Stomach smooth muscle (tissue), 2 donors: ENCODE data around the gene ING5.

Experiments used
- H3K27ac ChIP-seq: one replicate; pipeline ENCODE4 v1.7.0; 2013; ENCODE audit warnings: mild to moderate bottlenecking, low read length, inconsistent platforms
- H3K27me3 ChIP-seq, 2 donors: one replicate each; pipeline ENCODE4 v1.7.0; 2013; ENCODE audit warnings: low read length in 2 of 2; ENCODE audit not compliant: insufficient read depth in 2 of 2, control insufficient read depth in 1 of 2
- H3K36me3 ChIP-seq, 2 donors: one replicate each; pipeline ENCODE4 v1.7.0; 2013; ENCODE audit warnings: low read length in 2 of 2; ENCODE audit not compliant: control insufficient read depth in 2 of 2, insufficient read depth in 2 of 2
- H3K4me1 ChIP-seq: one replicate; pipeline ENCODE4 v1.7.0; 2013; ENCODE audit warnings: low read length; ENCODE audit not compliant: control insufficient read depth, insufficient read depth
- H3K4me3 ChIP-seq, 2 donors: one replicate each; pipeline ENCODE4 v1.7.0; 2013; ENCODE audit warnings: low read length in 2 of 2
- H3K9ac ChIP-seq, 2 donors: one replicate each; pipeline ENCODE4 v1.7.0; 2013; ENCODE audit warnings: low read length in 2 of 2, mild to moderate bottlenecking in 1 of 2
- H3K9me3 ChIP-seq, 2 donors: one replicate each; pipeline ENCODE4 v1.7.0; 2013; ENCODE audit warnings: low read length in 2 of 2; ENCODE audit not compliant: control insufficient read depth in 2 of 2
- donor health status: healthy.
- donor health status: Pancreatic carcinoma.

The ING5 gene

GRCh38 chr2:241770936-241771285 lies 69.1 kb downstream of the ING5 start:
- Histone ChIP-seq H3K36me3 (peaks cover 0 to 2% of the 10 kb centered on the region in 2 donors), H3K4me3 (no peak overlapping the region), H3K9ac (no peak overlapping the region), H3K27me3 (peaks cover 19 to 22% of the 10 kb centered on the region in 2 donors), H3K9me3 (no peaks in the 10 kb centered on the region), H3K27ac (no peak overlapping the region), H3K4me1 (peaks cover 7% of the 10 kb centered on the region)

- no peak overlapping the region for H3K27ac ChIP-seq
Measured at GRCh38 chr2:241771286-241772062, 69.6 kb downstream of the ING5 start.

GRCh38 chr2:241772063-241772499 lies 70.2 kb downstream of the ING5 start:
- Histone ChIP-seq H3K27ac (no peak overlapping the region), H3K36me3 (peaks cover 0 to 2% of the 10 kb centered on the region in 2 donors), H3K4me1 (peaks cover 7% of the 10 kb centered on the region), H3K27me3 (peaks cover 22 to 27% of the 10 kb centered on the region in 2 donors), H3K4me3 (no peak overlapping the region), H3K9ac (no peak overlapping the region), H3K9me3 (no peaks in the 10 kb centered on the region)

More at GRCh38 chr2:241771286-241772062, 69.6 kb downstream of the ING5 start:
- Histone ChIP-seq H3K9ac (no peak overlapping the region), H3K36me3 (peaks cover 0 to 2% of the 10 kb centered on the region in 2 donors), H3K9me3 (no peaks in the 10 kb centered on the region), H3K27me3 (peaks cover 22% of the 10 kb centered on the region in 2 donors), H3K4me3 (no peak overlapping the region), H3K4me1 (peaks cover 7% of the 10 kb centered on the region)

GRCh38 chr2:241773511-241774418 lies 71.9 kb downstream of the ING5 start:
- Histone ChIP-seq H3K9ac (no peak overlapping the region), H3K27ac (no peak overlapping the region), H3K9me3 (no peaks in the 10 kb centered on the region), H3K36me3 (no peaks in the 10 kb centered on the region), H3K4me3 (no peak overlapping the region), H3K4me1 (peaks cover 7% of the 10 kb centered on the region), H3K27me3 (peaks cover 22 to 27% of the 10 kb centered on the region in 2 donors)

- no peaks in the 10 kb centered on the region for H3K36me3 ChIP-seq
- peaks cover 7% of the 10 kb centered on the region for H3K4me1 ChIP-seq
- H3K9me3 ChIP-seq, result no peaks in the 10 kb centered on the region
- no peak overlapping the region for H3K4me3 ChIP-seq
- H3K27ac ChIP-seq, result no peak overlapping the region
- H3K9ac ChIP-seq, result no peak overlapping the region
- H3K27me3 ChIP-seq, result peaks cover 22 to 27% of the 10 kb centered on the region in 2 donors
Measured at GRCh38 chr2:241774419-241775222, 72.8 kb downstream of the ING5 start.

GRCh38 chr2:241775223-241776177 lies 73.7 kb downstream of the ING5 start:
- Histone ChIP-seq H3K27me3 (peaks cover 22 to 27% of the 10 kb centered on the region in 2 donors), H3K9ac (no peak overlapping the region)

GRCh38 chr2:241776336-241777169 lies 74.7 kb downstream of the ING5 start, which contains the start of gene GAL3ST2:
Gene GAL3ST2 (plus strand): TSS chr2:241776822. CDS start chr2:241776956, 134 bp downstream.
- H3K27ac ChIP-seq, result no peak within 1 kb of the TSS
- H3K9ac ChIP-seq, result no peak within 1 kb of the TSS
- H3K36me3 ChIP-seq, result no peaks in the 10 kb centered on the region
- H3K27me3 ChIP-seq, result peaks cover 22 to 27% of the 10 kb centered on the region in 2 donors
- H3K4me3 ChIP-seq, result no peak within 1 kb of the TSS
- H3K9me3 ChIP-seq, result no peaks in the 10 kb centered on the region
- peaks cover 2% of the 10 kb centered on the region for H3K4me1 ChIP-seq

More at GRCh38 chr2:241775223-241776177, 73.7 kb downstream of the ING5 start:
- Histone ChIP-seq H3K9me3 (no peaks in the 10 kb centered on the region), H3K4me1 (peaks cover 7% of the 10 kb centered on the region), H3K4me3 (no peak overlapping the region), H3K27ac (no peak overlapping the region), H3K36me3 (no peaks in the 10 kb centered on the region)

- no peaks in the 10 kb centered on the region for H3K9me3 ChIP-seq
- H3K27ac ChIP-seq, result no peak overlapping the region
- H3K27me3 ChIP-seq, result peaks cover 22 to 27% of the 10 kb centered on the region in 2 donors
- no peak overlapping the region for H3K9ac ChIP-seq
- H3K36me3 ChIP-seq, result no peaks in the 10 kb centered on the region
- no peak overlapping the region for H3K4me3 ChIP-seq
- no peaks in the 10 kb centered on the region for H3K4me1 ChIP-seq
Measured at GRCh38 chr2:241777170-241777685, 75.4 kb downstream of the ING5 start.
